RWPE1 (cell line): ENCODE data around the gene RSF1.

ENCODE experiments used
- CTCF ChIA-PET: fragments of 350-600 bp; sonication (Branson Sonifier 250); formaldehyde crosslinking; extraction: SDS; loops from one replicate; lab custom pipeline; 2021; lab: Yijun Ruan, JAX
- POLR2A ChIA-PET: fragments of 400-600 bp; formaldehyde crosslinking; extraction: SDS; loops from one replicate; lab custom pipeline; 2020; ENCODE audit warnings: antibody characterized with exemption; ENCODE audit not compliant: low non-redundant PET; lab: Yijun Ruan, JAX
- DNase-seq: peaks from one replicate; pipeline ENCODE4 v3.0.0; 2012; ENCODE audit warnings: low spot score
- H3K27ac ChIP-seq: fragments of 450-650 bp; 2 replicates; pipeline ENCODE4 v1.5.1; 2017
- CTCF ChIP-seq: fragments of 450-650 bp; conservative IDR thresholded peaks from 2 replicates; pipeline ENCODE4 v1.5.1; 2017; ENCODE audit warnings: low read depth, mild to moderate bottlenecking

RSF1 gene

GRCh38 chr11:77697865-77698264 lies 122.7 kb downstream of the RSF1 start:
- no peak for TF ChIP-seq CTCF
- H3K27ac ChIP-seq, result no peak overlapping the region
- DNase-seq, result no peak
- ChIA-PET POLR2A (no interaction called here), CTCF (no interaction called here)

- TF ChIP-seq CTCF, result no peak
- H3K27ac ChIP-seq, result no peak overlapping the region
- DNase-seq, result no peak
- CTCF ChIA-PET, result interaction anchor here (0.7 kb wide), 1 partner anchor 939 kb away, joined by 4 read pairs; no protein-coding TSS in a partner anchor
- POLR2A ChIA-PET, result no interaction called here
These were observed 125.1 kb downstream of the RSF1 start for GRCh38 chr11:77695417-77695816.

- CTCF ChIA-PET, result no interaction called here
These were observed 129.9 kb downstream of the RSF1 start for GRCh38 chr11:77690649-77691048.

GRCh38 chr11:77687088-77687487 lies 133.4 kb downstream of the RSF1 start:
- no peak for DNase-seq
- POLR2A ChIA-PET, result no interaction called here
- CTCF ChIA-PET, result interaction anchor here (0.6 kb wide), 1 partner anchor 8 kb away, joined by 3 read pairs; no protein-coding TSS in a partner anchor
- TF ChIP-seq CTCF, result no peak
- H3K27ac ChIP-seq, result no peak overlapping the region

More at GRCh38 chr11:77690649-77691048, 129.9 kb downstream of the RSF1 start:
- POLR2A ChIA-PET, result no interaction called here
- DNase-seq, result no peak
- no peak overlapping the region for H3K27ac ChIP-seq
- no peak for TF ChIP-seq CTCF

GRCh38 chr11:77677138-77677537 lies 143.4 kb downstream of the RSF1 start:
- DNase-seq, result no peak
- TF ChIP-seq CTCF, result no peak
- POLR2A ChIA-PET, result no interaction called here
- CTCF ChIA-PET, result no interaction called here
- H3K27ac ChIP-seq, result no peak overlapping the region

- DNase-seq, result no peak
- ChIA-PET POLR2A (no interaction called here), CTCF (interaction anchor here (0.8 kb wide), 1 partner anchor 9 kb away, joined by 9 read pairs; no protein-coding TSS in a partner anchor)
- no peak overlapping the region for H3K27ac ChIP-seq
- no peak for TF ChIP-seq CTCF
These were observed 148.3 kb downstream of the RSF1 start for GRCh38 chr11:77672264-77672663.
